ENCODE results near the gene AMN1.
A peak's percentile ranks its signal among the peaks of the same experiment; 100 is the strongest.

DNA sequence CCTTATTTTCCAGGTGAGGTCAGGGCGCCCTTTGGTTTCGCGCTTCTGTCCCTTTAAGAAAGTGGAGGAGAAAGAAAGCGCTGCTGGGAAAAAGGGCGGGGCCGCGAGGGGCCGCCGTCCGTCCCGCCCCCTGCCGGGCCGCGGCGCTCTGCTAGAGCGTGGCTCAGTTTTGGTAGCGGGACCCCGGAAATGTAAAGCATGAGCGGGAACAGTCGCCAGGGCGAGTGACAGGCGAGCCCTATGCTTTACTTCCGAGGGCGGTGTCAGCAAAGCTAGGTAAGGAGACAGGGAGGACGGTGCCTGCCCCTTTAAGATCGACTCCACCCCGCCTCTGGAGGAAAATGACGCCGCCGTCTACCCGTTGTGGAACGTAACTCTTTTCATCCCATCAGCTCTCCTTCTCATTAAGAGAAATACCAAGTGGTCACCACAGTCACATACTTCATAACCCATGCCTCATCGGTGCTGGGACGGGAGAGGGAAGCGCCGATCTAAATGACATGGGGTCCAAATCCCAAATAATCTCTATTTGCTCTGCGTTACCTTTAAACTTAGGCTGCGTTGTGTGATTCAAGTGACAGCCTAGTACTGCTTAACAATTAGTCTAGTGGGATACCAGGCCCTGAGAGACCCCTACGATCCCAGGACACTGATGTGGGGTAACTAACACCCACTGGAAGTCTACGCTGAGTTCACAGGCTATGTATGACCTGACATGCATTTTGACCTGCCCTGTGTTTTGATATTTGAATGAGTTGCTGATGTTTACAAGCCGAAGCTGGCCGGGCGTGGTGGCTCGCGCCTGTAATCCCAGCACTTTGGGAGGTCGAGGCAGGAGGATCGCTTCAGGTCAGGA lies 69.5 kb downstream of the AMN1 start, which contains the start of gene ETFBKMT:
- TF ChIP-seq, protein P1, sequence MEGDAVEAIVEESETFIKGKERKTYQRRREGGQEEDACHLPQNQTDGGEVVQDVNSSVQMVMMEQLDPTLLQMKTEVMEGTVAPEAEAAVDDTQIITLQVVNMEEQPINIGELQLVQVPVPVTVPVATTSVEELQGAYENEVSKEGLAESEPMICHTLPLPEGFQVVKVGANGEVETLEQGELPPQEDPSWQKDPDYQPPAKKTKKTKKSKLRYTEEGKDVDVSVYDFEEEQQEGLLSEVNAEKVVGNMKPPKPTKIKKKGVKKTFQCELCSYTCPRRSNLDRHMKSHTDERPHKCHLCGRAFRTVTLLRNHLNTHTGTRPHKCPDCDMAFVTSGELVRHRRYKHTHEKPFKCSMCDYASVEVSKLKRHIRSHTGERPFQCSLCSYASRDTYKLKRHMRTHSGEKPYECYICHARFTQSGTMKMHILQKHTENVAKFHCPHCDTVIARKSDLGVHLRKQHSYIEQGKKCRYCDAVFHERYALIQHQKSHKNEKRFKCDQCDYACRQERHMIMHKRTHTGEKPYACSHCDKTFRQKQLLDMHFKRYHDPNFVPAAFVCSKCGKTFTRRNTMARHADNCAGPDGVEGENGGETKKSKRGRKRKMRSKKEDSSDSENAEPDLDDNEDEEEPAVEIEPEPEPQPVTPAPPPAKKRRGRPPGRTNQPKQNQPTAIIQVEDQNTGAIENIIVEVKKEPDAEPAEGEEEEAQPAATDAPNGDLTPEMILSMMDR (conservative IDR thresholded peaks at IDR 0.05; ENCODE audit: low read depth, low read length), result peak; percentile 31
- TF ChIP-seq USF2 (IDR thresholded peaks at IDR 0.05; ENCODE audit: low read depth, low read length) (no peak), RAD21 (IDR thresholded peaks at IDR 0.05; ENCODE audit: low read length) (peak; percentile 3; the same call in 1 of the 2 replicates), BHLHE40 (IDR thresholded peaks at IDR 0.05; ENCODE audit: low read depth, low read length) (no peak), CEBPB (IDR thresholded peaks at IDR 0.05; ENCODE audit: low read depth, low read length) (no peak)
